Measurements from ENCODE around the gene ICA1. TPM values are rescaled to one million over a fixed set of nuclear protein-coding genes. Genes with fewer than 3 reads are reported as not detected.

Gene ICA1
- total and polyA plus RNA-seq, 12 donors, result 29.5 to 92.1 (median 56.8) TPM

DNA sequence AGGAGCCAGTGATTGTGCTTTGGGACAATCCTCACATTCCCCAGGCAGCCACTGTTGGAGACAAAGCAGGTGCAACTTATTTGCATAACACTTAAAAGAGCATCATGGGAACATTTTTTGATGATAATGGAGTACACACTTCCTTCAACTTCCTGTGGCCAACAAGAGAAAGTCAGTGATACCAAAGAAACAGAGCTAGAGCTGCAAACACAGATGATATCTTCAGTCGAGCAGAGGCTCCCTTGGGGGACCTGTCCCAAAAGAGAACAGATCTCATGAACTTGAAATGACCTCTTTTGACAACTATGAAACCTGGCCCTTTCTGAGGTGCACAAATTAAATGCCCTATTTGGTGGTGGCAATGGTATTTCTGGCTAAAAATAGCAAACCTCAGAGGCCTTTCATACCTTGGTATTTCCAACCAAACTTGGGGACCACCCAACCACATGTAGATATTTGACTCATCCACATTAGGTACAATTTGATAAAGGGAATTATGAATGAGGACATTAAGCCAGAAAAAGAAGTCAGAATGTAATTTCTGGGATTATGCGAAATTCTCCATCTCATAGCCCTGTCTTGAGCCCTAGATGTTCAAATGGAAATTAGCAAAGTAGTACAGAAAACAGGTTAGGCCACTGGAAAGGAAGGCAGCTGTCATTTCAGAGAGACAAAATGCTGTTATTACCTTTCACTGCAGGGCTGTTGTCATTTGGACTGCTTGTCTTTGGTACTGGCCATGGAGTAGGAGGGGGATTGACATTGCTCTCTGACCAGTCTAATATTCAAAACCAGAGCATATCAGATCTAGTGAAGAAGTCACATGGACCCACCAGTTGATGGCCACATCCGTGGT, 146.2 kb downstream of the ICA1 start:
- Histone ChIP-seq H3K27ac (no peak overlapping the region), H3K36me3 (peaks cover 0 to 38% (median 5%) of the 10 kb centered on the region in 9 donors), H3K9me3 (no peaks in the 10 kb centered on the region), H3K4me1 (peaks cover 0 to 4% (median 0%) of the 10 kb centered on the region in 9 donors), H3K27me3 (no peaks in the 10 kb centered on the region), H3K4me3 (no peak overlapping the region)
- no peak for ATAC-seq
- 68 to 71% methylated on average over 3 of the region's 3 CpGs for WGBS, 2 donors
- intact Hi-C loops (cut with DNase I), result no loop called here
- DNase-seq, result no peak
- TF ChIP-seq, protein P1, sequence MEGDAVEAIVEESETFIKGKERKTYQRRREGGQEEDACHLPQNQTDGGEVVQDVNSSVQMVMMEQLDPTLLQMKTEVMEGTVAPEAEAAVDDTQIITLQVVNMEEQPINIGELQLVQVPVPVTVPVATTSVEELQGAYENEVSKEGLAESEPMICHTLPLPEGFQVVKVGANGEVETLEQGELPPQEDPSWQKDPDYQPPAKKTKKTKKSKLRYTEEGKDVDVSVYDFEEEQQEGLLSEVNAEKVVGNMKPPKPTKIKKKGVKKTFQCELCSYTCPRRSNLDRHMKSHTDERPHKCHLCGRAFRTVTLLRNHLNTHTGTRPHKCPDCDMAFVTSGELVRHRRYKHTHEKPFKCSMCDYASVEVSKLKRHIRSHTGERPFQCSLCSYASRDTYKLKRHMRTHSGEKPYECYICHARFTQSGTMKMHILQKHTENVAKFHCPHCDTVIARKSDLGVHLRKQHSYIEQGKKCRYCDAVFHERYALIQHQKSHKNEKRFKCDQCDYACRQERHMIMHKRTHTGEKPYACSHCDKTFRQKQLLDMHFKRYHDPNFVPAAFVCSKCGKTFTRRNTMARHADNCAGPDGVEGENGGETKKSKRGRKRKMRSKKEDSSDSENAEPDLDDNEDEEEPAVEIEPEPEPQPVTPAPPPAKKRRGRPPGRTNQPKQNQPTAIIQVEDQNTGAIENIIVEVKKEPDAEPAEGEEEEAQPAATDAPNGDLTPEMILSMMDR (IDR thresholded peaks at IDR 0.05), result no peak

DNA sequence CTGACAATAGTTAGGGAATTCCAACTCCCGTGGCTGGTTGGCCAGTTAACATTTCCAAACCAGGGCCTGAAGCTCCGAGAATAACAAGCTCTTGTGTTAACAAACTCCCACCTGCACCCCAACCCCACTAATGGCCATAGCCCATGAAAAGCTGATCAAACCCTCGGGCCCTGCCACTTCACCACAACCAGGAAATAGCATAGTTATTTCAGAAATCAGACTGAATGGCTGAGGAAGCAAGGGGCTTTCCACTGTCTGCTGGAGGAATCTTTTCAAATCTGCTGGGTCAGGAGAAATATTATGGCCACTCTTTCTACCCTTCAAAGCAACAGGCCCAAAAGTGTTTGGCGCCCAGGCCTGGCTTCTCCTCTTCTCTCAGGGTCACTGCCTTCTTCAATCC, 147.8 kb downstream of the ICA1 start:
- intact Hi-C loops (cut with DNase I), result no loop called here
- ATAC-seq, result no peak

DNA sequence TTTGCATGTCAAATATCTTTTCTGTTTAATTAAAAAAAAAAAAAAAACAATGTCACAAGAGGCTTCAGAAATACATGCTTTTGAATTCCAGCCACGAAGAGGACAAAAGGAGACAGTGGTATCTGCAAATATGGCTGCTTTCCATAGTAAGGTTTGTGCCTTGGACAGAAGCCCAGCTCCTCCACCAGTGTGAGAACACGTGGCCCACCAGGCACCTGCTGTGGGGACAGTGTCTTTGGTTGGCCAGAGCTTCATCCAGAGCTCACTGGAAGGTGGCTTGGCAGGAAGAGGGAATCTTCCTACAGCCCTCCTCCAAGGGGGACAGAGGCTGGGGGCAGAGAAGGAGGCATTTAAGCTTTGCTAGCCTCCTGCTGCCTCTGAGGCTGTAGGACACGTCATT, 148.8 kb downstream of the ICA1 start:
- WGBS, 2 donors, result 62 to 79% methylated on average over 3 of the region's 3 CpGs
- H3K27ac ChIP-seq, result no peak overlapping the region
- H3K27me3 ChIP-seq, result no peaks in the 10 kb centered on the region
- H3K4me3 ChIP-seq, result no peak overlapping the region
- DNase-seq, result peak; percentile 10 to 20
- ATAC-seq, result peak in 7 of 8 donors; percentile 29 to 85 (median 62)
- H3K4me1 ChIP-seq, result peaks cover 0 to 4% (median 0%) of the 10 kb centered on the region in 9 donors
- TF ChIP-seq, protein P1 (IDR thresholded peaks at IDR 0.05), result no peak
- no peaks in the 10 kb centered on the region for H3K9me3 ChIP-seq
- peaks cover 0 to 15% (median 0%) of the 10 kb centered on the region in 9 donors for H3K36me3 ChIP-seq
- intact Hi-C loops (cut with DNase I), result no loop called here

More for the DNA sequence above, 147.8 kb downstream of the ICA1 start:
- H3K27me3 ChIP-seq, result no peaks in the 10 kb centered on the region
- H3K9me3 ChIP-seq, result no peaks in the 10 kb centered on the region
- DNase-seq, result no peak
- 91 to 94% methylated on average over 4 of the region's 4 CpGs for WGBS, 2 donors
- H3K4me3 ChIP-seq, result no peak overlapping the region
- H3K27ac ChIP-seq, result no peak overlapping the region
- peaks cover 0 to 4% (median 0%) of the 10 kb centered on the region in 9 donors for H3K4me1 ChIP-seq
- TF ChIP-seq, protein P1 (IDR thresholded peaks at IDR 0.05), result no peak
- peaks cover 0 to 23% (median 4%) of the 10 kb centered on the region in 9 donors for H3K36me3 ChIP-seq

DNA sequence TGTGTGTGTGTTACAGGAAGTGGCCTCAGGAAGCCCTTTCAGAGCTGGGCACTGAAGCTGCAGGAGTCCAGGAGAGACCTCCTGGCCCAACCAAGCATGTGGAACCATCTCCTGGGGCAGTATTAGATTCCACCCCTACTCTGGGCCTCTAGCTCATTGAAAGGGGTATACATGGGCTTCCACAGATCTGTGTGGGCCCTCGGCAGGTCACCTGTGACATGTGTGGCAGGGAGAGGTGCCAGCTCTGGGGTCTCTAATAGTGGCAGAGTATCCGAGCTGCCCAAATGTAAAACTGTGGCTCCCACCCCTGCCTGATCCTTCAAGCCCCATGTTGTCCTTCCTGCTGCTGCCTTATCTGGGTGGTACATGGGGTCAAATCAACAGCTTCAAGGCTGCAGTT, 149.3 kb downstream of the ICA1 start:
- 96 to 97% methylated on average over 2 of the region's 2 CpGs for WGBS, 2 donors
- ATAC-seq (peak in 4 of 8 donors; percentile 16 to 71 (median 23)), DNase-seq (no peak)
- TF ChIP-seq, protein P1 (IDR thresholded peaks at IDR 0.05), result no peak
- Histone ChIP-seq H3K9me3 (no peaks in the 10 kb centered on the region), H3K27me3 (no peaks in the 10 kb centered on the region), H3K27ac (no peak overlapping the region), H3K4me1 (peaks cover 0 to 4% (median 0%) of the 10 kb centered on the region in 9 donors), H3K36me3 (peaks cover 0 to 12% (median 0%) of the 10 kb centered on the region in 9 donors), H3K4me3 (no peak overlapping the region)
- intact Hi-C loops (cut with DNase I), result no loop called here

Data from heart right ventricle (tissue), 16 donors.